Mucosa of descending colon (tissue), 3 donors: ENCODE measurements around the gene C1orf141. TPM values are rescaled to one million over a fixed set of nuclear protein-coding genes. Genes with fewer than 3 reads are reported as not detected.
"Not testable (repeated sequence)": the region's sequence is repeated elsewhere in the genome, so short reads cannot be mapped to it uniquely, and the experiment has no call there.

Source experiments
- ATAC-seq: fragments of 200-7000 bp; cut with Tn5 transposase; one replicate; pipeline ENCODE4 v1.9.1; 2020; ENCODE audit warnings: mild to moderate bottlenecking, moderate library complexity
- DNase-seq, 3 donors: peaks; one replicate each; pipeline ENCODE4 v3.0.0-alpha.2; 2020
- H3K36me3 ChIP-seq: fragments of 200-600 bp; one replicate; pipeline ENCODE4 v1.8.0; 2021; ENCODE audit warnings: low read depth, mild to moderate bottlenecking
- H3K4me1 ChIP-seq: fragments of 200-600 bp; one replicate; pipeline ENCODE4 v1.8.0; 2021; ENCODE audit warnings: low read depth, mild to moderate bottlenecking
- H3K4me3 ChIP-seq: fragments of 200-600 bp; one replicate; pipeline ENCODE4 v1.8.0; 2021; ENCODE audit warnings: mild to moderate bottlenecking
- H3K9me3 ChIP-seq: fragments of 200-600 bp; one replicate; pipeline ENCODE4 v1.8.0; 2021; ENCODE audit warnings: mild to moderate bottlenecking
- intact Hi-C, 2 donors: fragments of 100-400 bp; cut with DNase I in 1 of 2; cut with micrococcal nuclease in 1 of 2; formaldehyde crosslinking; loops; one replicate each; pipeline versions ENCODE4 v1.11.0 to v1.11.1; 2022; cut with DNase I, micrococcal nuclease
- total RNA-seq, 3 donors: library from RNA; stranded (reverse); fragmentation: NEBNext Ultra II Directional in 2 of 3; extraction: Animal tissue kit (Norgen Biotek cat#: 25700) in 2 of 3; gene quantifications; one replicate each; pipeline versions ENCODE4 v1.2.1 to v1.2.4, GENCODE V29; 2021 to 2023
- TF ChIP-seq, protein P1 (sequence below): fragments of 200-600 bp; IDR thresholded peaks from one replicate; pipeline ENCODE4 v1.8.0; 2022; ENCODE audit warnings: antibody characterized with exemption, mild to moderate bottlenecking
- donor health status: DM: no; HTN: no; CAD: no; lungs with moderate emphysema.
- donor health status: DM: no; HTN: no; CAD: no.
- donor health status: DM: no; HTN: yes; CAD: no.

The C1orf141 gene
- total RNA-seq, 3 donors from 2014 or later = not detected

DNA sequence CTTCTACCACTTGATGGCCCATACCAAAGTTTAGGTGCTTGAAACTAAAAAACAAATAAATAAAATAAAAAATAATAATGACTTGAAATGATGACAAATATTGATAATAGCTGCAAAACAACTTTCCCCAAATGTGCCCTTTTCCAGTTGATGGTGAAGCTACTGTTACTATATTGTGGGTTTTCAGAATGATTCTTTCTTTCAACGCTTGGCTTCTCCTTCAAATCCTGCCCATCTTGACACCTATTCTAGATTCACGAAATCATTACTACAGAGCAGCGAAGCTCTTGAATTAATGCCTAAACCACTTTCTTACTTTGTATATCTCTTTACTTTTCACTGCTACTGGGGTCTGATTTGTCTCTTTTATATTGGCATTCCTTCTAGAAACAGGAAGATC, 9.2 kb upstream of the C1orf141 start:
- TF ChIP-seq, protein P1, sequence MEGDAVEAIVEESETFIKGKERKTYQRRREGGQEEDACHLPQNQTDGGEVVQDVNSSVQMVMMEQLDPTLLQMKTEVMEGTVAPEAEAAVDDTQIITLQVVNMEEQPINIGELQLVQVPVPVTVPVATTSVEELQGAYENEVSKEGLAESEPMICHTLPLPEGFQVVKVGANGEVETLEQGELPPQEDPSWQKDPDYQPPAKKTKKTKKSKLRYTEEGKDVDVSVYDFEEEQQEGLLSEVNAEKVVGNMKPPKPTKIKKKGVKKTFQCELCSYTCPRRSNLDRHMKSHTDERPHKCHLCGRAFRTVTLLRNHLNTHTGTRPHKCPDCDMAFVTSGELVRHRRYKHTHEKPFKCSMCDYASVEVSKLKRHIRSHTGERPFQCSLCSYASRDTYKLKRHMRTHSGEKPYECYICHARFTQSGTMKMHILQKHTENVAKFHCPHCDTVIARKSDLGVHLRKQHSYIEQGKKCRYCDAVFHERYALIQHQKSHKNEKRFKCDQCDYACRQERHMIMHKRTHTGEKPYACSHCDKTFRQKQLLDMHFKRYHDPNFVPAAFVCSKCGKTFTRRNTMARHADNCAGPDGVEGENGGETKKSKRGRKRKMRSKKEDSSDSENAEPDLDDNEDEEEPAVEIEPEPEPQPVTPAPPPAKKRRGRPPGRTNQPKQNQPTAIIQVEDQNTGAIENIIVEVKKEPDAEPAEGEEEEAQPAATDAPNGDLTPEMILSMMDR = no peak
- intact Hi-C loops = loop anchor here (5.0 to 10.0 kb wide), 3 partner anchors 92 to 379 kb away; partner anchors contain the start of gene SLC35D1 (in 1 of the 2)
- Histone ChIP-seq H3K4me3 (no peak overlapping the region), H3K36me3 (no peaks in the 10 kb centered on the region), H3K4me1 (peaks cover 19% of the 10 kb centered on the region), H3K9me3 (no peaks in the 10 kb centered on the region)
- DNase-seq (no peak), ATAC-seq (no peak)

DNA sequence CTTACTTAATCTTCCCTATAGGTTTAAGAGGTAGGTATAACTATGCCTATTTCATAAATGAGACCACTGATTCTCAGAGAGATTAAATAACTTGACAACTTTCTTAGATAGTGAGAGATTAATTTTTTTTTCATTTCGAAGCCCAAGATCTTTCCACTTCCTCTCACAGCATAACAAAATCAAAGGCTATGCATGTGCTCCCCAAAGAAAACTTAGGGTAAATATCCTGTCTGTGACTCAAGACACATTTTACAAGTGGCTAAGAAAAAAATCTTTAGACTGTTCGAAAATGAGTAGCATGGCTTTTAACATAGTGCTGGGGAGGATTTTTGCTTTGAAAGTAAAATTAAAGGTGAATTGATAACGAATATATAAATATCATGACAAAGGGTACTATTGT, 8.2 kb upstream of the C1orf141 start:
- intact Hi-C loops = loop anchor here (5.0 to 10.0 kb wide), 3 partner anchors 91 to 378 kb away; partner anchors contain the start of gene SLC35D1 (in 1 of the 2)
- peaks cover 24% of the 10 kb centered on the region for H3K4me1 ChIP-seq
- no peaks in the 10 kb centered on the region for H3K9me3 ChIP-seq
- DNase-seq = no peak
- no peak for ATAC-seq
- no peaks in the 10 kb centered on the region for H3K36me3 ChIP-seq
- TF ChIP-seq, protein P1 = no peak
- no peak overlapping the region for H3K4me3 ChIP-seq

DNA sequence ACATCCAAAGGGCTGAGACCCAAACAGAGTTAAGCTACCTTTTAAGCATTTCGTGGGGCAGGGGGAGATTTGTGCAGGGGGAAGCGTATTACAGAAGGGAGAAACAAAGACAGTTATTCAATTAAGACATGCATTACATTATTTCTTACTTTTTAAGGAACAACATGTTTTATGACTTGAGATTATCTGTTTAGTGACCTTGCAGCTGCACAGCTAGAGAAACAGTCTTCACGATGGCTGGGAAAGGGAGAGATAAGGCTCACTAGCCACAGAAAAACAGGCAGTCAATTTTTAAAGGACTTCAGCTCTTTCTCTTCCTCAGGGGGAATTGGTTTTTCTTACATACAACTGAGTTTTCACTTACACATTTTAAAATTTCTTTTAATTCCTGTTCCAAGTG, 7.1 kb upstream of the C1orf141 start:
- intact Hi-C loops = loop anchor here (5.0 to 10.0 kb wide), 3 partner anchors 90 to 377 kb away; partner anchors contain the start of gene SLC35D1 (in 1 of the 2)
- not testable (repeated sequence) for ATAC-seq, DNase-seq, H3K9me3 ChIP-seq, H3K36me3 ChIP-seq, H3K4me3 ChIP-seq
- H3K4me1 ChIP-seq = peaks cover 28% of the 10 kb centered on the region

DNA sequence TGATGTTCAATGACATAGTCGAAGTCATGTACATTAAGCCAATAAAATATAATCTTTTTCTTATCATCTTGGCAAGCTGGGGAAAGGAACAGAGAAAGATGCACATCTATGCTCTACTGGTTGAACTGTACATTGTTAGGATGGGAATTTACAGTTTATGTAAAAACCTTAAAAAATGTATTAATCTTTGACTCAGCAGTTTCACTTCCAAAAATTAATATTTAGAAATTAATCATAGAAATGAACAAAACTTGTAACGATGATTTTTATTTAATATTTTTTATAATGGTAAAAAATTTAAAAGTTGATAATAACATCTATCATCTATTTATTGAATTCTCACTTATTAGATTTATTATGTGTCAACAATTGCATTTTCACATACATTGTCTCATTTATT, 5.7 kb upstream of the C1orf141 start:
- no peak overlapping the region for H3K4me3 ChIP-seq
- TF ChIP-seq, protein P1 = no peak
- no peaks in the 10 kb centered on the region for H3K36me3 ChIP-seq
- H3K4me1 ChIP-seq = peaks cover 28% of the 10 kb centered on the region
- intact Hi-C loops = loop anchor here (5.0 to 10.0 kb wide), 3 partner anchors 88 to 376 kb away; partner anchors contain the start of gene SLC35D1 (in 1 of the 2)
- no peak for DNase-seq
- no peaks in the 10 kb centered on the region for H3K9me3 ChIP-seq
- ATAC-seq = no peak

DNA sequence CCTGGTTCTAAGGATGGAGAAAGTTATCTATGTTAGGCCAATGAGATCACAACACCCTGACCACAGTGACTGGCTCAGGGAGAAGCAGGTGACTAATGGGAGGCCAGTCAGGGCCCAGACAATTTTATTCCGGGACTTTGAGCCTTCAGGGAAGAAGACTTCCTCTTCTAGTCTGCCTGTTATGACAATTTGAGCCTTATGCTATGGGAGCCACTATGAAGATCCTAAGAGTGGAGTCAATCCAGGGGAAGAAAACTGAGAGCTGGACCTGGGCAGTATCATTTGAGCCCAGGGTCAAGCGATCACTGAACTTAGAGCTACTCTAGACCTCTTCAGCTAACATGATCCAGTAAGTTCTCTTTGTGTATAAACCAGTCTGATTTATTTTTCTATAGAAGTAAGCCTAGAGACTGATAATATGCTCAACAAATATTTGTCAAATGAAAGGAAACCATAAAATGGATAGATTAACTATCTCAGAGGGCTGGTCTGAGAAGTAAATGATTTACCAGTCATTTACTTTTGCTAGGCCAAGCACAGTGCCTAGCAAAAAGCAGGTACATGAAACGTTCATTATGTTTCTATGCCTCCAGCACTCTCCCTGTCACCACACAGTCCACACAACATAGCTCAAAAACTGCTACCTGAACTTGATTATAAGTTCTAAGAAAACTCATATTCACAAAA, 4.2 kb upstream of the C1orf141 start:
- TF ChIP-seq, protein P1 = no peak
- ATAC-seq = peak; percentile 85
- H3K36me3 ChIP-seq = no peaks in the 10 kb centered on the region
- DNase-seq = peak in 2 of 3 donors; percentile 44 to 54
- peaks cover 35% of the 10 kb centered on the region for H3K4me1 ChIP-seq
- intact Hi-C loops = no loop called here
- H3K9me3 ChIP-seq = no peaks in the 10 kb centered on the region
- no peak overlapping the region for H3K4me3 ChIP-seq

DNA sequence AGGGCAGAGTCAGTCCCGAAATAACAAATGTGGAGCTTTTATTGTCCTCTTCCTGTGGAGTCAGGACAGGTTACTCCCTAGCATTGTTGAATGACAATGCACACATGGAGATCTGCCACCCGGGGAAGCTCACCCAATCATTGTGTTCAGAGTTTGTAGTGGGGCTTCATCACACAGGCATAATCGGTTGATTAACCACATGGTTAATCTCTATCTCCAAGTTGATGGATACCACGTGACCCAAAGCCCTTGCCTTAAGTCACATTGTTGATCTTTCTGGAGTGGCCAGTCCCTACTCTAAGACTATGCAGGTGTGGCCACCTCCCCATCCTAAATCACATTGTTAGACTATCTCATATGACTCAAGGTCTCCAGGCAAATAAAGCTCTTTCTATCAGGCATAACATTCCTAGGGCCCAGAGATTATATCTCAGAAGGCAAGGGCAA, 2.6 kb upstream of the C1orf141 start:
- peak; percentile 85 for ATAC-seq
- TF ChIP-seq, protein P1 = no peak
- H3K4me1 ChIP-seq = peaks cover 35% of the 10 kb centered on the region
- no peaks in the 10 kb centered on the region for H3K9me3 ChIP-seq
- no peak overlapping the region for H3K4me3 ChIP-seq
- intact Hi-C loops = no loop called here
- DNase-seq = peak in 2 of 3 donors; percentile 46 to 64
- no peaks in the 10 kb centered on the region for H3K36me3 ChIP-seq
